ENCODE data around the gene FKTN. TPM values are rescaled to one million over a fixed set of nuclear protein-coding genes. Genes with fewer than 3 reads are reported as not detected.

FKTN gene
- total RNA-seq, 1 experiment from 2014 or later: 17.3 TPM

GRCh38 chr9:105535920-105536668 is 21.8 kb upstream of the FKTN start:
- no peak overlapping the region for H3K4me3 ChIP-seq (replicated peaks in 1 of 2; ENCODE audit: low read depth in 1 of 2, low read length in 2 of 2)
- no peak overlapping the region for H3K27ac ChIP-seq (ENCODE audit: low read depth, low read length)
- H3K4me2 ChIP-seq (ENCODE audit: low read length): no peak overlapping the region
- no peaks in the 10 kb centered on the region for H3K9me3 ChIP-seq (ENCODE audit: control insufficient read depth in 1 of 2, insufficient read depth in 1 of 2, low read depth in 1 of 2, low read length in 2 of 2)
- no peak overlapping the region for H3K9ac ChIP-seq (ENCODE audit: low read length)
- no peaks in the 10 kb centered on the region for H4K20me1 ChIP-seq (ENCODE audit: insufficient read depth)
- intact Hi-C loops (cut with micrococcal nuclease): loop anchor here (10.0 kb wide), 1 partner anchor 751 kb away; no protein-coding TSS in a partner anchor
- no peaks in the 10 kb centered on the region for H3K27me3 ChIP-seq (ENCODE audit: insufficient read depth, low read length)
- no peaks in the 10 kb centered on the region for H3K79me2 ChIP-seq (ENCODE audit: insufficient read depth, low read length)
- no peaks in the 10 kb centered on the region for H3K9me2 ChIP-seq (ENCODE audit: insufficient read depth)
- ATAC-seq (no peak), DNase-seq (ENCODE audit: low read depth, low spot score) (no peak)
- ChIA-PET POLR2A (no interaction called here), CTCF (no interaction called here), RAD21 (ENCODE audit: low non-redundant PET in 1 of 2, low total read pairs in 2 of 2, uncharacterized antibody in 2 of 2, unreplicated experiment in 2 of 2) (no interaction called here)
- peaks cover 0 to 5% of the 10 kb centered on the region in 2 experiments; a peak in 1 of 4 replicates for H3K4me1 ChIP-seq (ENCODE audit: control insufficient read depth in 1 of 2, insufficient read depth in 2 of 2, low read length in 2 of 2)
- H2AFZ ChIP-seq (ENCODE audit: low read depth, low read length, poor library complexity, severe bottlenecking): no peak overlapping the region
- no peak for TF ChIP-seq EZH2 (IDR thresholded peaks at IDR 0.05)
- TF ChIP-seq ZBTB33 (IDR thresholded peaks at IDR 0.05; ENCODE audit: extremely low read depth, insufficient replicate concordance, low read length): no peak
- TF ChIP-seq RAD21 (IDR thresholded peaks at IDR 0.05; ENCODE audit: low read depth): no peak
- TF ChIP-seq EZH2phosphoT487 (IDR thresholded peaks at IDR 0.05; ENCODE audit: borderline replicate concordance): no peak
- H3K36me3 ChIP-seq (ENCODE audit: control insufficient read depth in 1 of 2, insufficient read depth in 2 of 2, low read length in 2 of 2): no peaks in the 10 kb centered on the region
- no TSS peak for BruUV-seq (replicated peaks)

GRCh38 chr9:105539452-105539851 is 18.5 kb upstream of the FKTN start:
- intact Hi-C loops (cut with micrococcal nuclease): loop anchor here (10.0 kb wide), 1 partner anchor 755 kb away; no protein-coding TSS in a partner anchor
- Histone ChIP-seq H3K9me3 (ENCODE audit: control insufficient read depth in 1 of 2, insufficient read depth in 1 of 2, low read depth in 1 of 2, low read length in 2 of 2) (no peaks in the 10 kb centered on the region), H3K36me3 (ENCODE audit: control insufficient read depth in 1 of 2, insufficient read depth in 2 of 2, low read length in 2 of 2) (no peaks in the 10 kb centered on the region), H2AFZ (ENCODE audit: low read depth, low read length, poor library complexity, severe bottlenecking) (no peak overlapping the region), H3K4me2 (ENCODE audit: low read length) (no peak overlapping the region), H3K4me1 (ENCODE audit: control insufficient read depth in 1 of 2, insufficient read depth in 2 of 2, low read length in 2 of 2) (peaks cover 0 to 5% of the 10 kb centered on the region in 2 experiments; a peak in 1 of 4 replicates), H3K27me3 (ENCODE audit: insufficient read depth, low read length) (no peaks in the 10 kb centered on the region), H3K27ac (ENCODE audit: low read depth, low read length) (no peak overlapping the region), H3K9me2 (ENCODE audit: insufficient read depth) (no peaks in the 10 kb centered on the region), H3K79me2 (ENCODE audit: insufficient read depth, low read length) (no peaks in the 10 kb centered on the region), H3K9ac (ENCODE audit: low read length) (no peak overlapping the region), H4K20me1 (ENCODE audit: insufficient read depth) (no peaks in the 10 kb centered on the region), H3K4me3 (replicated peaks in 1 of 2; ENCODE audit: low read depth in 1 of 2, low read length in 2 of 2) (no peak overlapping the region)
- ChIA-PET RAD21 (ENCODE audit: low non-redundant PET in 1 of 2, low total read pairs in 2 of 2, uncharacterized antibody in 2 of 2, unreplicated experiment in 2 of 2) (no interaction called here), POLR2A (no interaction called here), CTCF (no interaction called here)
- no TSS peak for BruUV-seq (replicated peaks)
- DNase-seq (ENCODE audit: low read depth, low spot score): no peak
- ATAC-seq: peak; percentile 67; the same call in 1 of the 2 replicates
- TF ChIP-seq EZH2phosphoT487 (IDR thresholded peaks at IDR 0.05; ENCODE audit: borderline replicate concordance) (no peak), RAD21 (IDR thresholded peaks at IDR 0.05; ENCODE audit: low read depth) (peak; percentile 11; the same call in 1 of the 2 replicates), CTCF (IDR thresholded peaks at IDR 0.05 in 2 of 3, conservative IDR thresholded peaks at IDR 0.05 in 1 of 3; ENCODE audit: borderline replicate concordance in 1 of 3, insufficient read depth in 1 of 3, low read depth in 2 of 3, low read length in 2 of 3) (peak; percentile 7 to 56 (median 54); a peak in 4 of 6 replicates)
